Prostate gland (tissue), 2 donors: ENCODE data around the gene MAP1S.

Source experiments
- POLR2A ChIP-seq: fragments of 450-650 bp; IDR thresholded peaks from one replicate; pipeline ENCODE4 v1.6.1; 2016; ENCODE audit warnings: antibody characterized with exemption, mild to moderate bottlenecking
- TF ChIP-seq, protein P1 (sequence below), 4 experiments: fragments of 200-600 bp in 2 of 4; fragments of 450-650 bp in 2 of 4; sonication (generic) in 2 of 4; IDR thresholded peaks; 1 replicate in 3 of 4; 2 replicates in 1 of 4; pipeline ENCODE4 v1.5.1; 2016 to 2019; ENCODE audit warnings: antibody characterized with exemption in 4 of 4, mild to moderate bottlenecking in 2 of 4, moderate library complexity in 2 of 4

DNA sequence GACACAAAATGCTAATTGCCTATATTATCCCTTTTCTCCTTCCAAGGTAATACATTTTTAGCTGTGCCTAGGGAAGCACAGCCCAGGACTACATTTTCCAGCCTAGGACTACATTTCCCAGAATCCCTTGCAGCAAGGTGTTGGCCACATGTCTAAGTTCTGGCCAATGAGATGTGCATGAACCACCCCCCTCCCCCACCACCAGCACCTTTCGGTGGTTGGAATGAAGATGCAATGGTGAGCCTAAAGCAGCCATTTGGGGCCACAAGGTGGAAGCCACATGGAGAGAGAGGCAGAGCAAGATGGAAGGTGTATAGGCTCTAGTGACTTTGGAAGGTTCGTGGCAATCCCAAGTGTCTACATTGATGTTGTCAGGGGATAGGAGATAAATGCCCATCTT, 47.4 kb upstream of the MAP1S start:
- TF ChIP-seq, protein P1, sequence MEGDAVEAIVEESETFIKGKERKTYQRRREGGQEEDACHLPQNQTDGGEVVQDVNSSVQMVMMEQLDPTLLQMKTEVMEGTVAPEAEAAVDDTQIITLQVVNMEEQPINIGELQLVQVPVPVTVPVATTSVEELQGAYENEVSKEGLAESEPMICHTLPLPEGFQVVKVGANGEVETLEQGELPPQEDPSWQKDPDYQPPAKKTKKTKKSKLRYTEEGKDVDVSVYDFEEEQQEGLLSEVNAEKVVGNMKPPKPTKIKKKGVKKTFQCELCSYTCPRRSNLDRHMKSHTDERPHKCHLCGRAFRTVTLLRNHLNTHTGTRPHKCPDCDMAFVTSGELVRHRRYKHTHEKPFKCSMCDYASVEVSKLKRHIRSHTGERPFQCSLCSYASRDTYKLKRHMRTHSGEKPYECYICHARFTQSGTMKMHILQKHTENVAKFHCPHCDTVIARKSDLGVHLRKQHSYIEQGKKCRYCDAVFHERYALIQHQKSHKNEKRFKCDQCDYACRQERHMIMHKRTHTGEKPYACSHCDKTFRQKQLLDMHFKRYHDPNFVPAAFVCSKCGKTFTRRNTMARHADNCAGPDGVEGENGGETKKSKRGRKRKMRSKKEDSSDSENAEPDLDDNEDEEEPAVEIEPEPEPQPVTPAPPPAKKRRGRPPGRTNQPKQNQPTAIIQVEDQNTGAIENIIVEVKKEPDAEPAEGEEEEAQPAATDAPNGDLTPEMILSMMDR (IDR thresholded peaks at IDR 0.05): no peak
- TF ChIP-seq POLR2A: no peak
